OCI-LY7 (cell line): Measurements from ENCODE around the gene C12orf42. TPM values are rescaled to one million over a fixed set of nuclear protein-coding genes. Genes with fewer than 3 reads are reported as not detected.
A peak's percentile ranks its signal among the peaks of the same experiment; 100 is the strongest.

Experiments
- BruUV-seq: library from RNA; stranded (reverse); fragments of 400-500 nt; replicated peaks from 2 replicates; lab custom pipeline; 2021; lab: Mats Ljungman, UMichigan
- CTCF ChIA-PET: fragments of 300-600 bp; sonication (Branson Sonifier 250); formaldehyde crosslinking; loops from one replicate; lab custom pipeline; 2022; ENCODE audit warnings: antibody characterized with exemption; ENCODE audit not compliant: unreplicated experiment; lab: Charles Lee
- POLR2A ChIA-PET: fragments of 300-600 bp; sonication (Branson Sonifier 250); formaldehyde crosslinking; loops from one replicate; lab custom pipeline; 2022; ENCODE audit warnings: antibody characterized with exemption; lab: Charles Lee
- DNase-seq: peaks from one replicate; pipeline ENCODE4 v3.0.0-alpha.2; 2015; ENCODE audit warnings: low spot score
- H2AFZ ChIP-seq: fragments of 200-600 bp; sonication (generic), shearing (Covaris generic); 2 replicates; pipeline ENCODE4 v1.6.1; 2014; ENCODE audit warnings: mild to moderate bottlenecking, antibody characterized with exemption, low read length, moderate library complexity
- H3K27ac ChIP-seq: fragments of 200-600 bp; sonication (generic); 2 replicates; pipeline ENCODE4 v1.5.1; 2014; ENCODE audit warnings: mixed run types, low read depth, mild to moderate bottlenecking, moderate library complexity, low read length, inconsistent platforms; ENCODE audit not compliant: poor library complexity, severe bottlenecking
- H3K36me3 ChIP-seq: fragments of 200-600 bp; sonication (generic); 2 replicates; pipeline ENCODE4 v1.6.1; 2014; ENCODE audit warnings: mild to moderate bottlenecking, antibody characterized with exemption, low read length, moderate library complexity, mixed read lengths; ENCODE audit not compliant: insufficient read depth
- H3K4me1 ChIP-seq: fragments of 200-600 bp; sonication (generic); 2 replicates; pipeline ENCODE4 v1.5.1; 2014; ENCODE audit warnings: mild to moderate bottlenecking, low read length; ENCODE audit not compliant: insufficient read depth, poor library complexity, severe bottlenecking
- H3K4me2 ChIP-seq: fragments of 200-600 bp; sonication (generic); 2 replicates; pipeline ENCODE4 v1.6.1; 2014; ENCODE audit warnings: mild to moderate bottlenecking, low read length
- H3K4me3 ChIP-seq: fragments of 200-600 bp; sonication (generic); 2 replicates; pipeline ENCODE4 v1.5.1; 2014; ENCODE audit warnings: mild to moderate bottlenecking, low read depth, low read length; ENCODE audit not compliant: poor library complexity, severe bottlenecking
- H3K79me2 ChIP-seq: fragments of 200-600 bp; sonication (generic); 2 replicates; pipeline ENCODE4 v1.6.1; 2016; ENCODE audit warnings: low read depth, mild to moderate bottlenecking, low read length, moderate library complexity, mixed read lengths; ENCODE audit not compliant: insufficient read depth
- H3K9me2 ChIP-seq: fragments of 200-600 bp; sonication (generic); 2 replicates; pipeline ENCODE4 v1.6.1; 2016; ENCODE audit warnings: mild to moderate bottlenecking, low read length, mixed read lengths; ENCODE audit not compliant: insufficient read depth
- H3K9me3 ChIP-seq: fragments of 200-600 bp; sonication (generic); 2 replicates; pipeline ENCODE4 v1.6.1; 2014; ENCODE audit warnings: mild to moderate bottlenecking, mixed run types, low read length, mixed read lengths
- H4K20me1 ChIP-seq: fragments of 200-600 bp; sonication (generic); 2 replicates; pipeline ENCODE4 v1.6.1; 2014; ENCODE audit warnings: mild to moderate bottlenecking, antibody characterized with exemption, low read length, moderate library complexity, mixed read lengths; ENCODE audit not compliant: insufficient read depth
- CTCF ChIP-seq: fragments of 200-600 bp; sonication (generic); conservative IDR thresholded peaks from 2 replicates; pipeline ENCODE4 v1.5.1; 2014; ENCODE audit warnings: mild to moderate bottlenecking, antibody characterized with exemption, low read length, moderate library complexity, mixed read lengths
- EZH2phosphoT487 ChIP-seq: fragments of 200-600 bp; sonication (generic); IDR thresholded peaks from 2 replicates; pipeline ENCODE4 v1.6.1; 2018; ENCODE audit warnings: low read depth, borderline replicate concordance, mild to moderate bottlenecking, mixed run types, antibody characterized with exemption, low read length, moderate library complexity, mixed read lengths
- intact Hi-C: fragments of 100-400 bp; cut with micrococcal nuclease; formaldehyde crosslinking; loops from one replicate; pipeline ENCODE4 v1.10.0; 2022; ENCODE audit not compliant: unreplicated experiment
- total RNA-seq, 2 experiments: library from RNA; depleted of rRNA in 1 of 2; stranded (reverse); fragments of >200 nt in 1 of 2; shearing (Covaris generic) in 1 of 2; gene quantifications; 2 replicates each; pipeline ENCODE4 v1.2.3, GENCODE V29; 2014 to 2022

Gene C12orf42
- total RNA-seq, 2 experiments from 2014 or later, result 1.2 TPM; not detected in 1

DNA sequence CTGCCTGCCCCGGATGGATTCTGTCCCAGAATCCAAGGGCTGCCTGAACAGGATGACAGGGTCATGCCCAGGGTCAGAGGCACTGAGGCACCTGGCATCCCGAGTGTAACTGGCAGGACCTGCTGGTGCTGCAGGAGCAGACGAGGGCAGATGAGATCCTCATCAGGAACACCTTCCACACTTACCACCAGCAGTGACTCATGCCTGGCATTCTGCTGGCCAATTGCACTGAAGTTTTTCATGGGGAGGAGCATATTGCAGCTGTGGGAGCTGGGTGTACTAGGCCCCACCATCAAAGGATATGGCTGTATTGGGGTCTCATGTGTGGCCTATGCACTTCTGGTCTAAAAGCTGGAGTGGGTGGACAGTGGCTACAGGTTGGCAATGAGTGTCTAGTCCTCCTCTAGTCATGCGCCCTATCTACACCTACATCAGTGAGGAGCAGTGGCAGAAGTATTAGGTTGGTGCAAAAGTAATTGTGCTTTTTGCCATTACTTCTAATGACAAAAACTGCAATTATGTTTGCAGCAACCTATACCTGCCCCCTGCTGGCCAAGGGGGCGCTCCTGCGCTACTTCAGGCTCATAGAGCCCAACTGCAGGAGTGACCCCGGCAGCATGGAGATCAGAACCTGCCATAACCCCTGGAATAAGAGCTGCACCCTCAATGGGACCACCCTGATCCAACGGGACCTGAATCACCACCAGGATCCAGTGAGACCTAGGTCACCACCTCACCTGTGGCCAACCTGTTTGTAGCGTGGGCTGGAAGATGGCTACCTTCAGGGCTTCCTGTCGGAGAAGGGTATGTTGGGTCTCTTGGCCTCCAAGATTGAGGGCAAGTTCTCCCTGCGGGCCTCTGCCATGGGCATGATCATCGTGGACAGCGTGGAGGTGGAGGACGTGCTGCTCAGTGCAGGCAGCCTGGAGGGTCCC, 8.0 kb upstream of the C12orf42 start:
- ChIA-PET CTCF (interaction anchor here (0.6 kb wide), 1 partner anchor 35 kb away, joined by 3 read pairs; no protein-coding TSS in a partner anchor), POLR2A (no interaction called here)
- no peak overlapping the region for H3K4me3 ChIP-seq
- no peaks in the 10 kb centered on the region for H3K4me1 ChIP-seq
- H4K20me1 ChIP-seq, result no peaks in the 10 kb centered on the region
- no peaks in the 10 kb centered on the region for H3K9me3 ChIP-seq
- no peaks in the 10 kb centered on the region for H3K36me3 ChIP-seq
- H2AFZ ChIP-seq, result no peak overlapping the region
- H3K9me2 ChIP-seq, result no peaks in the 10 kb centered on the region
- BruUV-seq, result no TSS peak
- no peak for TF ChIP-seq EZH2phosphoT487
- TF ChIP-seq CTCF, result peak; percentile 81
- no peak overlapping the region for H3K4me2 ChIP-seq
- peak; percentile 70 for DNase-seq
- H3K79me2 ChIP-seq, result no peaks in the 10 kb centered on the region
- H3K27ac ChIP-seq, result no peak overlapping the region
- intact Hi-C loops, result loop anchor here (1.0 to 2.0 kb wide), 2 partner anchors 178 to 555 kb away; no protein-coding TSS in a partner anchor

DNA sequence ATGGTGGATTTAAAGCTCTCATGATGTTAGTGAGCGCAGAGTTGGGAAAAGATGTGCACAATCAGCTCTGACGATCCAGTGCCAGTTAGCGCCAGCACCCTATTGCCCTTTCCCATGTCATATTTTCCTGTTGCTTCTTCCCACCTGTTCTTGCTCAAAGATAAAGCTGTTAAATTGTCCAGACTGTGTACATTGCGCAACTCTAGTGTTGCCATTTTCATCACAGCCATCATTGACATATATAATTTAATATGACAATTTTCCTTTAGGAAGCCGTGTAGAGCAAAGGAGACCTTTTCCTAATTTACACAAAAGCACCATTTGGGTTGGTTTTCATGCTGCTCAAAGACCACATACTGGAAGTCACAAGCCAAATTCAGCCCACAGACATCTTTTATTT, 5.7 kb upstream of the C12orf42 start:
- Histone ChIP-seq H3K36me3 (no peaks in the 10 kb centered on the region), H4K20me1 (no peaks in the 10 kb centered on the region), H3K27ac (no peak overlapping the region), H3K9me3 (no peaks in the 10 kb centered on the region), H3K9me2 (no peaks in the 10 kb centered on the region), H3K4me1 (no peaks in the 10 kb centered on the region), H3K4me3 (no peak overlapping the region), H3K4me2 (no peak overlapping the region), H2AFZ (no peak overlapping the region), H3K79me2 (no peaks in the 10 kb centered on the region)
- intact Hi-C loops, result no loop called here
- ChIA-PET POLR2A (no interaction called here), CTCF (no interaction called here)
- BruUV-seq, result no TSS peak
- no peak for TF ChIP-seq EZH2phosphoT487
- TF ChIP-seq CTCF, result no peak
- no peak for DNase-seq

GRCh38 chr12:103499571-103499970, 3.8 kb upstream of the C12orf42 start:
- no peak for TF ChIP-seq EZH2phosphoT487
- no peak for TF ChIP-seq CTCF
- intact Hi-C loops, result no loop called here
- DNase-seq, result no peak
- no peak overlapping the region for H2AFZ ChIP-seq
- no peak overlapping the region for H3K27ac ChIP-seq
- ChIA-PET CTCF (no interaction called here), POLR2A (no interaction called here)
- no peaks in the 10 kb centered on the region for H3K9me3 ChIP-seq
- no peak overlapping the region for H3K4me3 ChIP-seq
- no peak overlapping the region for H3K4me2 ChIP-seq
- BruUV-seq, result no TSS peak
- no peaks in the 10 kb centered on the region for H4K20me1 ChIP-seq
- H3K9me2 ChIP-seq, result no peaks in the 10 kb centered on the region
- H3K4me1 ChIP-seq, result no peaks in the 10 kb centered on the region
- no peaks in the 10 kb centered on the region for H3K36me3 ChIP-seq
- H3K79me2 ChIP-seq, result no peaks in the 10 kb centered on the region
